GM08714 (cell line): Measurements from ENCODE around the gene CSAG1.
"Not testable (repeated sequence)": the region's sequence is repeated elsewhere in the genome, so short reads cannot be mapped to it uniquely, and the experiment has no call there.

Source experiments
- H3K4me3 ChIP-seq: fragments of 200-500 bp; sonication (Bioruptor generic); 2 replicates; pipeline ENCODE4 v1.5.1; 2014; ENCODE audit warnings: mild to moderate bottlenecking, low read length, inconsistent platforms
- ZNF274 ChIP-seq: IDR thresholded peaks from 2 replicates; pipeline ENCODE4 v1.6.1; 2012; ENCODE audit warnings: mild to moderate bottlenecking, low read depth, low read length

The CSAG1 gene, protein sequence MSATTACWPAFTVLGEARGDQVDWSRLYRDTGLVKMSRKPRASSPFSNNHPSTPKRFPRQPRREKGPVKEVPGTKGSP

GRCh38 chrX:152733261-152733975 lies at the start of gene CSAG1, which contains the start of gene MAGEA12:
Gene CSAG1 (minus strand): TSS chrX:152733721. CDS start chrX:152732460, 1,261 bp downstream.
Gene MAGEA12 (plus strand): TSS chrX:152733757. CDS start chrX:152736162, 2,405 bp downstream.
- H3K4me3 ChIP-seq = no peak within 1 kb of the TSS
- no peak for TF ChIP-seq ZNF274

GRCh38 chrX:152769549-152770289 lies 36.2 kb upstream of the CSAG1 start, which contains the start of gene MAGEA6:
Gene MAGEA6 (minus strand): TSS chrX:152769689. CDS start chrX:152767650, 2,039 bp downstream.
- not testable (repeated sequence) for H3K4me3 ChIP-seq

- not testable (repeated sequence) for H3K4me3 ChIP-seq
These were observed 33.0 kb upstream of the CSAG1 start for GRCh38 chrX:152766562-152766961.

DNA sequence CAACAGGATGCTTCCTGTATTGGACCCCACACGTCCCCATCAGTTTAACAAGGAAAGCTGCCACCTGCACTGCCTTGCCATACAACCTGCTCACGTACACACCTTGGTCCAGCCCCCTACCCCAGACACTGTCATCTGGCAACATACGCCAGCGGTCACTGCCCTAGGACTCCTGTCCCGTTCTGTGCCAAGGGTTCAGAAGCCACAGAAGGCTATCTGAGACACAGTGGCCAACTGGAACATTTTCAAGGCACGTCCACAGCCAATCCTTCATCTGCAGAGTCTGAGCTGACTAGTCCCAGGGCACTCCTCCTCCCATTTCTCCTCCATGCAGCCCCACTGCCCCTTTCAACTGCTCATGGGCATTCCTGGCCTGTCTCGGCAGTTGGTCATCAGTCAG lies 28.1 kb upstream of the CSAG1 start:
- H3K4me3 ChIP-seq = not testable (repeated sequence)

DNA sequence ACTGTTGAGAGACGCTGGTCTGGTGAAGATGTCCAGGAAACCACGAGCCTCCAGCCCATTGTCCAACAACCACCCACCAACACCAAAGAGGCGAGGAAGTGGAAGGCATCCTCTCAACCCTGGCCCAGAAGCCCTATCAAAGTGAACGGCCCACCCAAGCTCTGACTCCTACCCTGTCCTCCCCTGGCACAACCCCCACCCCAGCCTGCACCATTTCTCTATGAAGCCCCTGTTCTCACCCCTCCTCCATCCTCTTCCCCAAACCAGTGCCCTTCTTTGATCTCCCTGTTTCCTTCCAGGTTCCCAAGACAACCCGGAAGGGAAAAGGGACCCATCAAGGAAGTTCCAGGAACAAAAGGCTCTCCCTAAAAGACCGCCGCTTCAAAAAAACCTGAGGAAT lies 26.0 kb upstream of the CSAG1 start:
- H3K4me3 ChIP-seq = not testable (repeated sequence)

DNA sequence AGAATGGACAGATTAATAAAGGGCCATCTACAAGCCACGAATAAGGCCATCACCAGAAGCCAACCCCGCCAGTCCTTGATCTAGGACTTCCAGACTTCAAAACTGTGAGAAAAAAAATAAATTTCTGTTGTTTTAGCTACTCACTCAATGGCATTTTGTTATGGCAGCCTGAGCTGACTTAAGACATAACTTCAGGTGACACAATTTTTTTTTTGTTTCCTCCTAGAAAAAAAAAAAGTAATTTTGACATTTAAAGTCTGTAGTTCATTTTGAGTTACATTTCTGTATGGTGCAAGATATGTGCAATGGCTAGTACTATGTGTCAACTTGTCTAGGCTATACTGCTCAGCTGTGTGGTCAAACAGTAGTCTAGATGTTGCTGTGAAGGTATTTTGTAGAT lies 25.4 kb upstream of the CSAG1 start, which contains the start of gene CSAG3:
TSS of gene CSAG3 (plus strand) at position 301 of the 400 bp plus-strand sequence.
- not testable (repeated sequence) for H3K4me3 ChIP-seq

GRCh38 chrX:152754871-152755270 lies 21.4 kb upstream of the CSAG1 start:
- not testable (repeated sequence) for H3K4me3 ChIP-seq

DNA sequence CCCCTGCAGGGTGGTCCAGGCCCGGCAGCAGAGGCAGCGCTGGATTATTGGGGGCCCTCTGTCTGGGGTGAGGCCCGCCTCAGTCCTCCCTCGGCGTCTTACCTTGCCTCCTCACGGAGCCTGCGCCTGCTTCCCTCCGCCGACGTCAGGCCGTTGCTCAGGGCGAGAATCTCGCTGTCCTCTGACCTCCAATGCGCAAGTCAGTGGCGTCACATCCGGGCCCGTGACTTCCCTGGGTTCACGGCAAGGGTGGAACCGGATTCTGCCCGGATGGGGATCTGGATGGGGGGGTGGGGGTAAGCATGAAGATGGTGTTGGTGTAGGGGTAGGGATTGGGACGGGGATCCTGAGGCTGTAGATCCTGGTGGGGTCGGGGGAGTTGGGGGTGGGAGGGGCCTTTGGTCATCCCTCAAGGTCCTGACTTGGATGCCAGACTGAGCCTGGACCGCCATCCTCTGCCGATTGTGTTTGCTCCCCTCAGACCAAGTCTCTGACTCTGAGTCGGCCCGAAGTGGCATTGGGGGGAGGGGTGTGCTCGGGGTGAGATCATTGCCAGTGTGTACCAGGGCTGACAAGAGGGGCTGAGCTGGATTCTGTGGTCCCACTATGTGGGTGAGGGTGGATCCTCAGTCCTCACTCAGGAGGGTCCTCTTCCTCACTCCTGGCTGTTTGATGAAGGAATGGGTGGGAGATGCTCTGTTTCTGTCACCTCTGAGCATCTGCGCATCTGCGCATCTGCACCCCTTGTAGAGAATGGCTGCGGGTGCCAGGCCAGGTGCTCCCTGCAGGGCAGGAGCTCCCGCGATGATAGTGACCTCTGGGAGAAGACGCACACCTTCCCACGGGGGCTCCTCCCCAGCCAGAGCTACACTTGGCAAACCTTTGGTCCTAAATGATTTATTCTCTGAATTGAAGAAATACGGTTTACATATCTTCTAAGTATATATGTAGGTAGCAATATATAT lies 20.4 kb upstream of the CSAG1 start, which contains the start of gene MAGEA2:
TSS of gene MAGEA2 (minus strand) at position 157 of the 965 bp plus-strand sequence. CDS start 2,479 bp downstream, outside the sequence.
- H3K4me3 ChIP-seq = not testable (repeated sequence)

DNA sequence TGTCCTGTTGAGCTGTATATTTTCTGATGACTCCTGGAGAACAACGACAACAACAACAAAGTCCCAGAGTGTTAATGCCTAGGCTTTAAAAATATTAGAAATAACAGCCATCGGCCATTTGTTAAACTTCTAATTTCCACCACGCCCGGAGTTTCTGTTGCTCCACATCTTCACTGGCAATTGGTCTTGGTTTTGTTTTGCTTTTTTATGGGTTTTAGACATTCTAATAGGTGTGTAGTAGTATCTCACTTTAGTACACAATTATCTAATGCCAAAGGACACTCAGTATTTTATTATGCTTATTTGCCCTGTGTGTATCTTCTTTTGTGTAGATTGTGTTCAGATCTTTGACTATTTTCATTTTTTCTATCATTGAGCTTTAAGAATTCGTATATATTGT lies 5.0 kb upstream of the CSAG1 start:
- no peak for TF ChIP-seq ZNF274
- H3K4me3 ChIP-seq = no peak overlapping the region

- H3K4me3 ChIP-seq = not testable (repeated sequence)
These were observed 3.0 kb upstream of the CSAG1 start for GRCh38 chrX:152736528-152736927.

DNA sequence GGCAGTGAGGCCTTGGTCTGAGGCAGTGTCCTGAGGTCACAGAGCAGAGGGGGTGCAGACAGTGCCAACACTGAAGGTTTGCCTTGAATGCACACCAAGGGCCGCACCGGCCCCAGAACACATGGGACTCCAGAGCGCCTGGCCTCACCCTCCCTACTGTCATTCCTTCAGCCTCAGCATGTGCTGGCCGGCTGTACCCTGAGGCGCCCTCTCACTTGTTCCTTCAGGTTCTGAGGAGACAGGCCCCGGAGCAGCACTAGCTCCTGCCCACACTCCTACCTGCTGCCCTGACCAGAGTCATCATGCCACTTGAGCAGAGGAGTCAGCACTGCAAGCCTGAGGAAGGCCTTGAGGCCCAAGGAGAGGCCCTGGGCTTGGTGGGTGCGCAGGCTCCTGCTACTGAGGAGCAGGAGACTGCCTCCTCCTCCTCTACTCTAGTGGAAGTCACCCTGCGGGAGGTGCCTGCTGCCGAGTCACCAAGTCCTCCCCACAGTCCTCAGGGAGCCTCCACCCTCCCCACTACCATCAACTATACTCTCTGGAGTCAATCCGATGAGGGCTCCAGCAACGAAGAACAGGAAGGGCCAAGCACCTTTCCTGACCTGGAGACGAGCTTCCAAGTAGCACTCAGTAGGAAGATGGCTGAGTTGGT lies 2.5 kb upstream of the CSAG1 start:
- no peak overlapping the region for H3K4me3 ChIP-seq
- no peak for TF ChIP-seq ZNF274

- no peak overlapping the region for H3K4me3 ChIP-seq
- TF ChIP-seq ZNF274 = no peak
These were observed 1.6 kb upstream of the CSAG1 start for GRCh38 chrX:152735101-152735500.

DNA sequence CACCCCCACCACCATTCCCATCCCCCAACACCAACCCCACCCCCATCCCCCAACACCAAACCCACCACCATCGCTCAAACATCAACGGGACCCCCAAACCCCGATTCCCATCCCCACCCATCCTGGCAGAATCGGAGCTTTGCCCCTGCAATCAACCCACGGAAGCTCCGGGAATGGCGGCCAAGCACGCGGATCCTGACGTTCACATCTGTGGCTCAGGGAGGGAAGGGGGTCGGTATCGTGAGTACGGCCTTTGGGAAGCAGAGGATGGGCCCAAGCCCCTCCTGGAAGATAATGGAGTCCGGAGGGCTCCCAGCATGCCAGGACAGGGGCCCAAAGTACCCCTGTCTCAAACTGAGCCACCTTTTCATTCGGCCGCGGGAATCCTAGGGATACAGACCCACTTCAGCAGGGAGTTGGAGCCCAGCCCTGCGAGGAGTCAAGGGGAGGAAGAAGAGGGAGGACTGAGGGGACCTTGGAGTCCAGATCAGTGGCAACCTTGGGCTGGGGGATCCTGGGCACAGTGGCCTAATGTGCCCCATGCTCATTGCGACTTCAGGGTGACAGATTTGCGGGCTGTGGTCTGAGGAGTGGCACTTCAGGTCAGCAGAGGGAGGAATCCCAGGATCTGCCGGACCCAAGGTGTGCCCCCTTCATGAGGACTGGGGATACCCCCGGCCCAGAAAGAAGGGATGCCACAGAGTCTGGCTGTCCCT lies 780 bp upstream of the CSAG1 start:
- not testable (repeated sequence) for H3K4me3 ChIP-seq
